K562 (cell line): ENCODE results near the gene EPHB2. TPM values are rescaled to one million over a fixed set of nuclear protein-coding genes. Genes with fewer than 3 reads are reported as not detected.

Experiments used
- ATAC-seq: fragments of 200-7000 bp; cut with Tn5 transposase; 3 replicates; pipeline ENCODE4 v1.9.1; 2020; ENCODE audit warnings: moderate library complexity
- BruUV-seq: library from RNA; stranded (reverse); fragments of 400-500 nt; replicated peaks from 2 replicates; lab custom pipeline; 2021; lab: Mats Ljungman, UMichigan
- CTCF ChIA-PET: fragments of 300-600 bp; formaldehyde crosslinking; extraction: SDS; loops from one replicate; lab custom pipeline; 2021; ENCODE audit warnings: low intra/inter-chr PET ratio; lab: Yijun Ruan, JAX
- POLR2A ChIA-PET: fragments of 300-600, 350-650 bp; sonication (Branson Sonifier 250); formaldehyde crosslinking; extraction: SDS; loops from one replicate; lab custom pipeline; 2021; ENCODE audit warnings: antibody characterized with exemption, inconsistent platforms; lab: Yijun Ruan, JAX
- DNase-seq, 4 experiments: peaks; one replicate each; pipeline versions ENCODE4 v3.0.0 to v3.0.0-alpha.2; 2011 to 2018; ENCODE audit warnings: low spot score in 3 of 4, mixed read lengths in 3 of 4; ENCODE audit errors: extremely low read depth in 1 of 4
- FAIRE-seq: peaks from 2 replicates; lab custom pipeline; 2011; peaks lifted over from hg19 to GRCh38; lab: Jason Lieb, UNC
- H2AFZ ChIP-seq: 2 replicates; pipeline ENCODE4 v1.6.0; 2011; ENCODE audit warnings: low read depth, low read length, control low read depth, inconsistent platforms
- H3K27ac ChIP-seq: fragments of 200-600 bp; 3 replicates; pipeline ENCODE4 v1.8.0; 2011; ENCODE audit warnings: low read depth, mild to moderate bottlenecking, control low read depth, inconsistent platforms, low read length, moderate library complexity, mixed read lengths; ENCODE audit errors: extremely low read depth
- H3K27me3 ChIP-seq, 2 experiments: fragments of 300-600 bp in 1 of 2; 2 replicates in 1 of 2; 3 replicates in 1 of 2; pipeline versions ENCODE4 v1.6.0 to v1.8.0; 2011; ENCODE audit warnings: inconsistent platforms in 2 of 2, low read length in 2 of 2, mild to moderate bottlenecking in 1 of 2, mixed read lengths in 1 of 2, moderate library complexity in 1 of 2; ENCODE audit not compliant: control insufficient read depth in 2 of 2, insufficient read depth in 2 of 2
- H3K36me3 ChIP-seq: fragments of 300-600 bp; 3 replicates; pipeline ENCODE4 v1.8.0; 2011; ENCODE audit warnings: mild to moderate bottlenecking, low read length, inconsistent platforms; ENCODE audit not compliant: control insufficient read depth, insufficient read depth
- H3K4me1 ChIP-seq, 2 experiments: fragments of 200-600 bp in 1 of 2; replicated peaks in 1 of 2; 2 replicates in 1 of 2; 3 replicates in 1 of 2; pipeline versions ENCODE4 v1.5.1 to v1.8.0; 2011; ENCODE audit warnings: inconsistent platforms in 2 of 2, low read length in 2 of 2, mild to moderate bottlenecking in 1 of 2, mixed read lengths in 1 of 2, moderate library complexity in 1 of 2; ENCODE audit not compliant: control insufficient read depth in 2 of 2, insufficient read depth in 2 of 2
- H3K4me2 ChIP-seq: 2 replicates; pipeline ENCODE4 v1.6.1; 2011; ENCODE audit warnings: low read length, control low read depth, inconsistent platforms, mixed read lengths; ENCODE audit not compliant: insufficient read depth
- H3K4me3 ChIP-seq: fragments of 200-600 bp; sonication (generic), shearing (Covaris generic); 2 replicates; pipeline ENCODE4 v1.5.1; 2016; ENCODE audit warnings: control low read depth, inconsistent platforms
- H3K79me2 ChIP-seq: fragments of 200-600 bp; 3 replicates; pipeline ENCODE4 v1.8.0; 2011; ENCODE audit warnings: low read length, inconsistent platforms; ENCODE audit not compliant: control insufficient read depth, insufficient read depth
- H3K9ac ChIP-seq, 2 experiments: 2 replicates each; pipeline versions ENCODE4 v1.6.0 to v1.6.1; 2011; ENCODE audit warnings: low read depth in 2 of 2, low read length in 2 of 2, control low read depth in 1 of 2, inconsistent platforms in 1 of 2, mild to moderate bottlenecking in 1 of 2, mixed read lengths in 1 of 2; ENCODE audit not compliant: insufficient read depth in 1 of 2
- H3K9me1 ChIP-seq: one replicate; pipeline ENCODE4 v1.6.0; 2011; ENCODE audit warnings: inconsistent platforms, mild to moderate bottlenecking, low read length, moderate library complexity; ENCODE audit not compliant: control insufficient read depth, insufficient read depth
- H3K9me3 ChIP-seq: replicated peaks from 2 replicates; pipeline ENCODE4 v1.5.1; 2011; ENCODE audit warnings: low read depth, low read length, inconsistent platforms; ENCODE audit not compliant: control insufficient read depth, insufficient read depth
- H4K20me1 ChIP-seq: replicated peaks from 2 replicates; pipeline ENCODE4 v1.6.1; 2011; ENCODE audit warnings: low read length, inconsistent platforms, mixed read lengths; ENCODE audit not compliant: control insufficient read depth, insufficient read depth
- ETV1 ChIP-seq: fragments of 450-650 bp; conservative IDR thresholded peaks from 2 replicates; pipeline ENCODE4 v1.6.1; 2016; ENCODE audit warnings: missing genetic modification characterization, control low read depth, low read depth, missing compliant biosample characterization
- FOS ChIP-seq: IDR thresholded peaks from 3 replicates; pipeline ENCODE4 v1.6.1; 2011; ENCODE audit not compliant: insufficient read length; ENCODE audit errors: extremely low read depth
- IRF9 ChIP-seq: fragments of 450-650 bp; IDR thresholded peaks from 2 replicates; pipeline ENCODE4 v1.6.1; 2016; ENCODE audit warnings: missing biosample characterization, missing genetic modification characterization
- PHF20 ChIP-seq: fragments of 450-650 bp; IDR thresholded peaks from 2 replicates; pipeline ENCODE4 v1.6.1; 2018; ENCODE audit not compliant: partially characterized antibody
- PHTF2 ChIP-seq: fragments of 250-450 bp; sonication (Bioruptor Pico); IDR thresholded peaks from 2 replicates; pipeline ENCODE4 v1.5.0; 2021; ENCODE audit warnings: mild to moderate bottlenecking
- PRPF4 ChIP-seq: fragments of 200-400 bp; formaldehyde crosslinking; IDR thresholded peaks from one replicate; pipeline ENCODE4 v1.6.1; 2017; ENCODE audit warnings: low read length, low read depth, mild to moderate bottlenecking; ENCODE audit not compliant: insufficient read depth, poor library complexity, severe bottlenecking
- SAFB ChIP-seq: fragments of 200-400 bp; formaldehyde crosslinking; IDR thresholded peaks from 2 replicates; pipeline ENCODE4 v1.6.1; 2017; ENCODE audit warnings: low read depth, low read length, borderline replicate concordance
- SMARCC2 ChIP-seq: fragments of 450-650 bp; IDR thresholded peaks from 2 replicates; pipeline ENCODE4 v1.6.1; 2017; ENCODE audit warnings: antibody characterized with exemption, moderate library complexity, mild to moderate bottlenecking, low read depth
- SOX6 ChIP-seq: fragments of 450-650 bp; IDR thresholded peaks from 2 replicates; pipeline ENCODE4 v1.6.1; 2014; ENCODE audit warnings: mild to moderate bottlenecking
- U2AF2 ChIP-seq: fragments of 200-400 bp; formaldehyde crosslinking; optimal IDR thresholded peaks from 2 replicates; pipeline ENCODE3; 2017; ENCODE audit warnings: low read depth, mild to moderate bottlenecking, low read length
- WGBS: fragments of 100-300 bp; shearing (Covaris generic); methylation state at CpG from one replicate; pipeline ENCODE4 v1.1.6; 2016; ENCODE audit warnings: low coverage, mixed read lengths; ENCODE audit not compliant: insufficient coverage; ENCODE audit errors: missing lambda C conversion rate; 5-methylcytosine and 5-hydroxymethylcytosine counted together
- in situ Hi-C: fragments of 300-500 bp; cut with MboI; formaldehyde crosslinking; loops from 4 replicates; pipeline ENCODE4 v1.15.0; 2018; ENCODE audit warnings: inconsistent platforms, mixed read lengths
- intact Hi-C: fragments of 100-400 bp; cut with micrococcal nuclease; formaldehyde crosslinking; loops from 2 replicates; pipeline ENCODE4 v1.14.2; 2022
- polyA plus RNA-seq, 8 experiments: library from polyadenylated mRNA; depleted of rRNA in 4 of 8; stranded (reverse) in 5 of 8; unstranded in 3 of 8; fragments of >200 nt; fragmentation: Nextera tagmentation in 2 of 8; fragmentation: Illumina TruSeq in 1 of 8; extraction: Ambion mirVana in 2 of 8; extraction: Trizol in 1 of 8; gene quantifications; 2 replicates each; pipeline versions ENCODE4 v1.2.1 to v1.2.3, GENCODE V29; 2011 to 2014; ENCODE audit warnings: inconsistent platforms in 1 of 8, missing spikeins in 1 of 8
- total RNA-seq, 7 experiments: library from RNA; depleted of rRNA in 6 of 7; stranded (reverse); fragments of >200 nt in 6 of 7; fragmentation: Illumina TruSeq in 2 of 7; extraction: Trizol in 2 of 7; gene quantifications; 2 replicates each; pipeline versions ENCODE4 v1.2.1 to v1.2.3, GENCODE V29; 2011 to 2021; ENCODE audit warnings: low replicate concordance in 1 of 7

EPHB2 gene
- total and polyA plus RNA-seq, 9 of the 15 experiments (the other 6 are each of a cell fraction or from before 2014, with no cell fraction given), result not detected

- Histone ChIP-seq H3K4me2 (no peak overlapping the region), H4K20me1 (no peaks in the 10 kb centered on the region; the same call in none of the 2 replicates), H3K4me3 (no peak overlapping the region), H2AFZ (no peak overlapping the region), H3K9ac (no peak overlapping the region), H3K9me1 (no peaks in the 10 kb centered on the region), H3K9me3 (no peaks in the 10 kb centered on the region), H3K4me1 (no peaks in the 10 kb centered on the region), H3K27ac (no peak overlapping the region), H3K27me3 (peaks cover 20 to 66% of the 10 kb centered on the region in 2 experiments), H3K36me3 (no peaks in the 10 kb centered on the region), H3K79me2 (no peaks in the 10 kb centered on the region)
- POLR2A ChIA-PET, result interaction anchor here (0.8 kb wide), 1 partner anchor 26 kb away, joined by 3 read pairs; no protein-coding TSS in a partner anchor
- CTCF ChIA-PET, result no interaction called here
- 0% methylated on average over 5 of the region's 7 CpGs for WGBS
- BruUV-seq, result no TSS peak
- no peak for FAIRE-seq
- intact Hi-C loops (no loop called here), in situ Hi-C loops (no loop called here)
- no peak for DNase-seq
- no peak for ATAC-seq
- TF ChIP-seq PHF20 (no peak), PHTF2 (CRISPR knock-in tag) (no peak), IRF9 (tag) (no peak), PRPF4 (no peak), SAFB (no peak), SOX6 (no peak), U2AF2 (no peak), SMARCC2 (no peak), ETV1 (tag) (no peak), FOS (no peak)
These were observed 249.1 kb downstream of the EPHB2 start for GRCh38 chr1:22959545-22960360.
